Activated naive CD4-positive, alpha-beta T cell treated with anti-CD3 and anti-CD28 coated beads, Interleukin-2, amount 50 U/mL, for 72 hours (primary cell): Measurements from ENCODE around the gene HTR1B. TPM values are rescaled to one million over a fixed set of nuclear protein-coding genes. Genes with fewer than 3 reads are reported as not detected.

Experiments
- ATAC-seq, 2 donors: fragments of 150-1000 bp; cut with Tn5 transposase; 2 replicates each; pipeline ENCODE4 v1.10.0; 2021; ENCODE audit warnings: mild to moderate bottlenecking in 2 of 2, moderate library complexity in 2 of 2
- DNase-seq, 2 donors: peaks; one replicate each; pipeline ENCODE4 v3.0.0; 2021 to 2022; ENCODE audit warnings: low spot score in 2 of 2
- H3K27ac Mint-ChIP-seq, 2 donors: one replicate each; pipeline ENCODE4 v1.8.0; 2022; ENCODE audit warnings: mild to moderate bottlenecking in 2 of 2, mixed read lengths in 2 of 2
- H3K36me3 Mint-ChIP-seq, 2 donors: one replicate each; pipeline ENCODE4 v1.8.0; 2022; ENCODE audit warnings: mixed read lengths in 2 of 2
- H3K9me3 Mint-ChIP-seq, 2 donors: one replicate each; pipeline ENCODE4 v1.8.0; 2022; ENCODE audit warnings: mixed read lengths in 2 of 2
- total RNA-seq, 2 donors: library from RNA; stranded (reverse); gene quantifications; one replicate each; pipeline ENCODE4 v1.2.3, GENCODE V29; 2022

Gene HTR1B
- total RNA-seq, 2 donors from 2014 or later = not detected

- Mint-ChIP-seq H3K36me3 (no peaks in the 10 kb centered on the region), H3K9me3 (peaks cover under 1 to 3% of the 10 kb centered on the region in 2 donors), H3K27ac (no peak overlapping the region)
- DNase-seq (no peak), ATAC-seq (no peak)
Observed at GRCh38 chr6:77425671-77426070, 37.6 kb downstream of the HTR1B start.

GRCh38 chr6:77425216-77425615, 38.1 kb downstream of the HTR1B start:
- no peak for ATAC-seq
- Mint-ChIP-seq H3K27ac (no peak overlapping the region), H3K9me3 (peaks cover 0 to 3% of the 10 kb centered on the region in 2 donors), H3K36me3 (no peaks in the 10 kb centered on the region)
- DNase-seq = no peak

GRCh38 chr6:77424761-77425160, 38.5 kb downstream of the HTR1B start:
- DNase-seq (no peak), ATAC-seq (no peak)
- Mint-ChIP-seq H3K27ac (no peak overlapping the region), H3K9me3 (peaks cover 0 to 3% of the 10 kb centered on the region in 2 donors), H3K36me3 (no peaks in the 10 kb centered on the region)

- Mint-ChIP-seq H3K27ac (no peak overlapping the region), H3K36me3 (no peaks in the 10 kb centered on the region), H3K9me3 (no peaks in the 10 kb centered on the region)
- ATAC-seq = no peak
- no peak for DNase-seq
Observed at GRCh38 chr6:77416839-77417238, 46.5 kb downstream of the HTR1B start.

GRCh38 chr6:77415706-77416105, 47.6 kb downstream of the HTR1B start:
- no peaks in the 10 kb centered on the region for H3K36me3 Mint-ChIP-seq
- ATAC-seq (no peak), DNase-seq (no peak)
- H3K9me3 Mint-ChIP-seq = no peaks in the 10 kb centered on the region
- H3K27ac Mint-ChIP-seq = no peak overlapping the region

Other genes with a start within 250 kb of the HTR1B start
- gene MEI4, start 189.5 kb upstream of the HTR1B start, total RNA-seq = not detected